HEK293 (cell line): ENCODE measurements around the gene KLHL17.

ENCODE experiments used
- ATF2 ChIP-seq: fragments of 450-650 bp; formaldehyde crosslinking; IDR thresholded peaks from 2 replicates; pipeline ENCODE4 v1.5.1; 2016; ENCODE audit warnings: missing biosample characterization, missing genetic modification characterization, low read depth
- CTCF ChIP-seq: fragments of 450-650 bp; formaldehyde crosslinking; IDR thresholded peaks from 2 replicates; pipeline ENCODE4 v1.5.1; 2016; ENCODE audit warnings: missing biosample characterization, missing genetic modification characterization
- KLF9 ChIP-seq: fragments of 450-650 bp; formaldehyde crosslinking; IDR thresholded peaks from 2 replicates; pipeline ENCODE4 v1.5.1; 2016; ENCODE audit warnings: missing biosample characterization, missing genetic modification characterization, low read depth
- MEIS1 ChIP-seq: sonication (generic); formaldehyde crosslinking; IDR thresholded peaks from 2 replicates; pipeline ENCODE4 v1.8.1; 2022; ENCODE audit warnings: missing genetic modification reagents, mild to moderate bottlenecking, borderline replicate concordance
- OSR2 ChIP-seq: fragments of 450-650 bp; formaldehyde crosslinking; IDR thresholded peaks from 2 replicates; pipeline ENCODE4 v1.5.1; 2016; ENCODE audit warnings: missing biosample characterization, missing genetic modification characterization
- PRDM1 ChIP-seq: fragments of 450-650 bp; formaldehyde crosslinking; IDR thresholded peaks from 2 replicates; pipeline ENCODE4; 2016; ENCODE audit warnings: missing biosample characterization, missing genetic modification characterization
- SALL2 ChIP-seq: fragments of 450-650 bp; formaldehyde crosslinking; IDR thresholded peaks from 2 replicates; pipeline ENCODE4 v1.5.0; 2017; ENCODE audit warnings: missing biosample characterization, mild to moderate bottlenecking, missing genetic modification characterization, borderline replicate concordance
- SP2 ChIP-seq: fragments of 450-650 bp; formaldehyde crosslinking; IDR thresholded peaks from 2 replicates; pipeline ENCODE4 v1.5.1; 2016; ENCODE audit warnings: missing biosample characterization, missing genetic modification characterization
- ZBTB17 ChIP-seq: fragments of 450-650 bp; formaldehyde crosslinking; IDR thresholded peaks from 2 replicates; pipeline ENCODE4 v1.5.1; 2016; ENCODE audit warnings: missing biosample characterization, missing genetic modification characterization
- ZBTB20 ChIP-seq: fragments of 450-650 bp; formaldehyde crosslinking; IDR thresholded peaks from 2 replicates; pipeline ENCODE4 v1.5.1; 2016; ENCODE audit warnings: missing biosample characterization, missing genetic modification characterization
- ZBTB6 ChIP-seq: fragments of 450-650 bp; formaldehyde crosslinking; IDR thresholded peaks from 2 replicates; pipeline ENCODE4 v1.5.1; 2017; ENCODE audit warnings: missing biosample characterization, missing genetic modification characterization
- ZEB2 ChIP-seq: fragments of 450-650 bp; formaldehyde crosslinking; IDR thresholded peaks from 2 replicates; pipeline ENCODE4 v1.5.1; 2016; ENCODE audit warnings: missing biosample characterization, missing genetic modification characterization
- ZFP69B ChIP-seq: fragments of 450-650 bp; formaldehyde crosslinking; IDR thresholded peaks from 2 replicates; pipeline ENCODE4 v1.5.1; 2016; ENCODE audit warnings: missing biosample characterization, missing genetic modification characterization
- ZNF10 ChIP-seq: fragments of 450-650 bp; formaldehyde crosslinking; IDR thresholded peaks from 2 replicates; pipeline ENCODE4 v1.5.1; 2017; ENCODE audit warnings: missing biosample characterization, missing genetic modification characterization
- ZNF132 ChIP-seq: fragments of 450-650 bp; formaldehyde crosslinking; IDR thresholded peaks from 2 replicates; pipeline ENCODE4 v1.5.1; 2017; ENCODE audit warnings: missing biosample characterization, missing genetic modification characterization, borderline replicate concordance
- ZNF140 ChIP-seq: fragments of 450-650 bp; formaldehyde crosslinking; IDR thresholded peaks from 2 replicates; pipeline ENCODE4 v1.5.1; 2016; ENCODE audit warnings: missing biosample characterization, missing genetic modification characterization
- ZNF16 ChIP-seq: fragments of 450-650 bp; formaldehyde crosslinking; IDR thresholded peaks from 2 replicates; pipeline ENCODE4 v1.5.1; 2016; ENCODE audit warnings: low read depth, missing biosample characterization, missing genetic modification characterization
- ZNF23 ChIP-seq: fragments of 450-650 bp; formaldehyde crosslinking; IDR thresholded peaks from 2 replicates; pipeline ENCODE4 v1.5.1; 2016; ENCODE audit warnings: missing biosample characterization, missing genetic modification characterization, borderline replicate concordance
- ZNF302 ChIP-seq: fragments of 450-650 bp; formaldehyde crosslinking; IDR thresholded peaks from 2 replicates; pipeline ENCODE4 v1.5.1; 2016; ENCODE audit warnings: missing biosample characterization, missing genetic modification characterization, low read depth
- ZNF341 ChIP-seq: fragments of 450-650 bp; formaldehyde crosslinking; IDR thresholded peaks from 2 replicates; pipeline ENCODE4; 2016; ENCODE audit warnings: low read depth, missing biosample characterization, missing genetic modification characterization
- ZNF394 ChIP-seq: fragments of 450-650 bp; formaldehyde crosslinking; IDR thresholded peaks from 2 replicates; pipeline ENCODE4 v1.5.1; 2016; ENCODE audit warnings: missing biosample characterization, missing genetic modification characterization, mild to moderate bottlenecking, moderate library complexity, borderline replicate concordance
- ZNF398 ChIP-seq: fragments of 450-650 bp; formaldehyde crosslinking; IDR thresholded peaks from 2 replicates; pipeline ENCODE4 v1.5.1; 2017; ENCODE audit warnings: missing biosample characterization, missing genetic modification characterization
- ZNF518A ChIP-seq: fragments of 450-650 bp; formaldehyde crosslinking; conservative IDR thresholded peaks from 2 replicates; pipeline ENCODE4 v1.5.1; 2016; ENCODE audit warnings: low read depth, missing biosample characterization, missing genetic modification characterization
- ZNF571 ChIP-seq: fragments of 450-650 bp; formaldehyde crosslinking; IDR thresholded peaks from 2 replicates; pipeline ENCODE4 v1.5.0; 2017; ENCODE audit warnings: missing biosample characterization, missing genetic modification characterization
- ZNF692 ChIP-seq: fragments of 450-650 bp; formaldehyde crosslinking; IDR thresholded peaks from 2 replicates; pipeline ENCODE4 v1.5.1; 2016; ENCODE audit warnings: missing biosample characterization, missing genetic modification characterization
- ZNF768 ChIP-seq: fragments of 450-650 bp; formaldehyde crosslinking; IDR thresholded peaks from 2 replicates; pipeline ENCODE4 v1.5.1; 2018; ENCODE audit warnings: missing biosample characterization, mild to moderate bottlenecking, missing genetic modification characterization

Gene KLHL17

GRCh38 chr1:910881-911721 is 49.3 kb upstream of the KLHL17 start (continued):
- TF ChIP-seq ZBTB6 (tag by site-specific recombination) (peak; percentile 91), ZNF341 (tag by site-specific recombination) (peak; percentile 100), ZEB2 (peak; percentile 72), CTCF (tag by site-specific recombination) (no peak), ZNF571 (tag by site-specific recombination) (no peak), SALL2 (tag by site-specific recombination) (no peak), ZBTB17 (tag by site-specific recombination) (peak; percentile 61), KLF9 (tag by site-specific recombination) (peak; percentile 44; the same call in 1 of the 2 replicates), ZNF302 (no peak), ZNF23 (tag by site-specific recombination) (no peak), ZNF394 (tag by site-specific recombination) (peak; percentile 14; the same call in 1 of the 2 replicates), ZNF768 (tag by site-specific recombination) (no peak), ZNF692 (tag by site-specific recombination) (peak; percentile 49; the same call in 1 of the 2 replicates), ZNF16 (no peak), ZNF518A (tag by site-specific recombination) (no peak), ZFP69B (no peak), PRDM1 (tag by site-specific recombination) (no peak), ZNF132 (tag by site-specific recombination) (no peak), ATF2 (no peak), ZNF140 (tag by site-specific recombination) (no peak), ZNF398 (tag by site-specific recombination) (peak; percentile 97), MEIS1 (CRISPR knock-in tag) (no peak), SP2 (tag by site-specific recombination) (peak; percentile 73), ZNF10 (tag by site-specific recombination) (peak; percentile 71; the same call in 1 of the 2 replicates), OSR2 (peak; percentile 52; the same call in 1 of the 2 replicates), ZBTB20 (tag by site-specific recombination) (peak; percentile 82)
